Hippocampal formation (tissue), 2 donors: ENCODE measurements around the gene ZNF385B.

ENCODE experiments used
- DNase-seq, 2 donors: peaks; one replicate each; lab custom pipeline; 2025; lab: John Stamatoyannopoulos, UW

The ZNF385B gene

DNA sequence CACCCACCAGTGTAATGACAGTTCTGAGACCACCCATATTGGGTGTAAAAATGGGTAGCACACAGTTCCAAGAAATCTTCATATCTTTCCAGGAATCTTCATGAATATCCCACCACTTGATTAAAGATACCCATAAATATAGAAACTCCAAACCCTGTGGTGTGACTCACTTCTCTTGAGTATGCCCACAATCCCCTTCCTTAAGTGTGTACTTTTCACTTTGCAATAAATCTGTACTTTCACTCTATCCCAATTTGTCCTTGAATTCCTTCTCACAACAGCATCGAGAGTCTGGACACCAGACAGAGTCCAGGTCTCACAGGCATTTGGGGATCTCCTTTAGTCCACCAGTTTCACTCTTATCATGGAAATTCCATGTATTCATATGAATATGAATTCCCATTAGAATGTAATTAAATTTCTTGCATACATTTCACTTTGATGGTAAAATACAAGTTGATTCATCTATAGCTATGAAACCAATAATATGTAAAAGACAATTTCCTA is 309.8 kb downstream of the ZNF385B start:
- DNase-seq, result no peak

DNA sequence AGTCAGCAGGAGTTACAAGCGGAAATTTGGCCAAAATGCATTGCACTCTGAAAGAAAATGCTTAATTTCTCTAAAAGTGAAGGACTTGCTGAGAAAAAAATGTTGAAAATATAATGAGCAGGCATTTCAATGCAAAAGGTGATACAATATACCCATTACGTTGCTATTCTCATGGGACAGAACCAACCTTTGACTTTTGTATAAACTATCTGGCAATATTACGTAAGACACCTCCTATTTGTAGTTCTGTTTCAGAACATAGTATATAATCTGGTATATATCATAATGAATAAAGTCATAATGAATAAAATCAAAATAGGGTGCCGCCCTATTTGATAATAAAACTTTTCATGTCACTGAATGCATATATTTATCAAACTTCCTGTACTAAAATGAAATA is 310.6 kb downstream of the ZNF385B start:
- DNase-seq, result no peak

DNA sequence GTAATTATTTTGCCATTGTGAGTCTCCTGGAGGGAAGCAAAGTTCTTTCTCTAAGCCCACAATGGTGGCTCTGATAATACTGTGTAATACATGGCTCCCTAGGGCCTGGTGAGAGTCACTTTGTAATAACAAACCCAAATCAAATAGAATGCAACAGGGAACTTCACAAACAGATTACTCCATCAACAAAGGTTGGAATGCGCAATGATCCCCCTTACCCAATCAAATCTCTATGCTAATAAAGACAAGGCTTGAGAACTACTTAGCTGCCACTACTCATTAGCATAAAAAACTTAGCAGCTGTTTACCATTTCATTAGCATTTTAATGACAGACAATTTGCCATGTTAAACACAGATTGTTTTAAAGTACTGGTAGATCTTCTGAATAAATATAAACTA is 311.2 kb downstream of the ZNF385B start:
- no peak for DNase-seq

DNA sequence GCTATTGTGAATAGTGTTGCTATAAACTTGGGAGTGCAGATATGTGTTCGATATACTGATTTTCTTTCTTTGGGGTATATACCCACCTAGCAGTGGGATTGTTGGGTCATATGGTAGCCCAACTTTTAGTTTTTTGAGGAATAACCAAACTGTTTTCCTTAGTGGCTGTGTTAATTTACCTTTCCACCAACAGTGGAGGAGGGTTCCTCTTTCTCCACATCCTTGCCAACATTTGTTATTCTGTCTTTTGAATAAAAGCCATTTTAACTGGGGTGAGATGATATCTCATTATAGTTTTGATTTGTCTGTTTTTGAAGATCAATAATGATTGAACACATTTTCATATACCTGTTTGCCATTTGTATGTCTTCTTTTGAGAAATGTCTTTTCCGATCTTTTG is 314.8 kb downstream of the ZNF385B start:
- DNase-seq, result no peak

DNA sequence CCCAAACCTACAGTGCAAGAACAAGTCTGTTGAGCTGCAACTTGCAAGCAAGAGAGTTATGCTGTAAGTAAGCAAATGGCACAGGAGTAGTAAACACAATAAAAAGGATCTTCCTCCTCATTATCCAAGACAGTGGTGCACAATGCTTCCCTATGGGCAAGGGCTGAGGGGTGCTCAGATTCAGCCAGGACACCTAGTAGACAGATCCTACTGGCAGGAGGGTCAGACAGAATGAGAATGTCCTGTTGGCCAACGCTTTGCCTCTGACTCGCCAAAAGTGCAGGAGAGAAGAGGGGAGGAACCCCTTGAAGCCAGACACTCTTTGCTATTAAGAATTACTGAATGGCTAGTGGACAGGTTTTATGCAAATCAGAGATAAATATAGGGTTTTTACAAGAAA is 316.4 kb downstream of the ZNF385B start:
- no peak for DNase-seq

DNA sequence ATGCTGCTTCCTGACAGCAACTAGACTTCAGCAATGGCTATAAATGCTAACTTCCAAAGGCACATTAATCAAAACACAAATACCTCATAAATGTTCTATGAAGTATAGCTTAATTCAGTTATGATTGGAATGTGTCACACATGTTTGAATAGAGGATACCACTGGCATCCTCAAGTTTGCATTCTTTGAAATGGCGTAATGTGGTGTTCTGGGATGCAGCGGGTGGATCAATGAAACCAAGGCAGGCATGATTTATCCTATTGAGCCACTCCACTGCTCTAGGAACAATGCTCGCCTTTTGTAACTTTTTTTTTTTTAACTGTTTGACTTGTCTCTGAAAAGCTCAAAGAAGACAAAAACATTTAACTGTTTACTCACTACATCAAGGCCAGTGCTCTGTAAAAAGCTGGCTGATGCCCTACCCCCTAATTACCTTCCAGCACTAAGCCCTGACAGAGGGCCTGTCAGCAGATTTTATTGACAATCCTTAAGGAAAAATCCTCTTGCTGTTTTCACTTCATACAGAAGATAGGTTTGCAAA is 318.0 kb downstream of the ZNF385B start:
- DNase-seq, result no peak

DNA sequence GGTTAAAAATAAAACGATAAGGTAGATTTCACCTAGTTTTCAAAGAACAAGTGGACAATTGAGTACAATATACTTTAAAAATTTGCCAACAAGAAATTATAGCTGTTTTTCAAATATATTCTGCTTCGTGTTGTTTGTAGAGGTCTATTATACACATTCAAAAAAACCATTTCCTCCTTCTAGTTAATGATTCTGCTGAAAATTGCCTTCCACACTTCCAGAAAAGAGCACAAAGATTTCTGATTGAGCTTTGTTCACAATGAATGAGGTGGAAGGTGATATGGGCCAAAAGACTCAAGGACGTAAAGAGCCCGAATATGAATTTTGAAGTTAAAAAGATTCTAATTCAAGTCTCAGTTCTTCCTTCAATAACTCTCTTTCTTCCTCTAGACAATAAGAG is 319.8 kb downstream of the ZNF385B start:
- no peak for DNase-seq

DNA sequence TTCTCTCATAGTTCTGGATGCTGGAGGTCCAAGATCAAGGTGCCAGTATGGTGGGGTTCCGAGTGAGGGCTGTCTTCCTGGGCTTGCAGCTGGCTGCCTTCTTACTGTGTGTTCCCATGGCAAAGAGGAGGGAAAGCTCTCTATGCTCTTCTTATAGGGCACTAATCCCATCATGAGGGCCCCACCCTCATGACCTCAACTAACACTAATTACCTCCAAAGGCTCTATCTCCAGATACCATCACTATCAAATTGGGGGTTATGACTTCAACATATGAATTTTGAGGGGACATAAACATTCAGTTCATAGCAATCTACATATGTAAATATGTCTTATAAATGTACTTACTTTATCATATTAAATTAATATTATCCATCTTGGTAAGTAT is 322.3 kb downstream of the ZNF385B start:
- no peak for DNase-seq

DNA sequence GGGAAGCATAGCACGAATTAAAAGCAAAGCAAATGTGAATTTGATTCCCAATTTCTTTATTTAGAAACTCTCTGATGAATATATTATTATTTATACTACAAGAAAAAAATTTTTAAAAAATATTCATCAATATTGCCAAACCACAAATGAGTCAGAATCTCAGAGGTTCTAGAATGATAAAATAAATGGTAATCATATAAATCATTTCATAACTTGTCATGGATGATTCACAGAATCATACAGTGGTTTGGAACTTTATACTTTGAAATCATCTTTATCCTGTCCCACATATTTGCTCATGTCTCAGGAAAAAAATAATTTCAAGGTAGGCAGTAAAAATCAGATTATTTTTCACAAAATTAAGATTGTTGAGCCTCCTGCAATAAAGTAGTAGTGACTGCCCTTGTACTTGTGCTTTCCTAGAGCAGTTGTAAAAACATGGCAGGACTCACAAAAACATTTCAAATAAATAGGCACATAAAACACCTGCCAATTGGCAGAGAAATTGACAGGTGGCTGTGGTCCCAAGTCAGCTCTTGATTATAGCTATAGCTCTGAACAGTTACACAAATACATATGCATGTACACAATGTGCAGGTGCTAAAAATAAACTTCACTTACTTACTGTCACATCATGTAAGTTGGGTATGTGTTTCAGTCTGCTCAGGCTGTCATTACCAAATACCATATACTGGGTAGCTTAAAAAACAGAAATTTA is 322.8 kb downstream of the ZNF385B start:
- DNase-seq, result no peak

DNA sequence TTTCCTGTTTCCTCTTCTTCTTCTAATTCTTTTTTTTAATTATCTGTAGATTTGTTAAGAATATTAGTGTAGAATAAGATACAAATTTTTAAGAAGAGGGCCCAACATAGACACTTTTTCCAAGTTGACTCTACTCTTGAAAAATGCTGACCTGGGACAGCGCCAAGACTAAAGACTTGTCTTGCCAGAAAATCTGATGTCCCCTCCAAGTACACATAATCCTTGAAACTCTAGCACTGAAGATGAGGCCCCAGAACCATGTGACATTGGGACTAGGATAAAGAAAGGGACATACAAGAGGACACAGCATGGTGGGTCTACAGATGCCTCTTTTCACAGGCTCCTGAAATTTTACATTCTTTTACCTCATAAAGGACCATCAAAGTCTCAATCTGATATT is 325.2 kb downstream of the ZNF385B start:
- no peak for DNase-seq

DNA sequence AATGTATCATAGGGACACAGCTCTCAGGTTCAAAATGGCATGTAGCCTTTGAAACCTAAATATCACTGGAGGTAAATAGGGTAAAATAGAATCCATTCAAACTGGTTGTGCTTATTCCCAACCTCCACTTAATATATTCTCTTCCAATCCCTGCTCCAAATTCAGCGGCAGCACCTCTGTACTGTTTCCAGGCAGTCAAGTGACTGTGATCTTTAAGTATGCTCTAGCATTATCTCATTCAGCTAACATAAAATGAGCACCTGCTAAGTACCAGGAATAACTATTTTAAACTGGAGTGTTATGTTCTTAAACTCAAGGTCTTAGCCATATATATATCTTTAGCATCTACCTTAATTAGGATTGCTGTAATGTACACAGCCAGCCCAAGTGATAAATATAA is 327.5 kb downstream of the ZNF385B start:
- DNase-seq, result no peak

DNA sequence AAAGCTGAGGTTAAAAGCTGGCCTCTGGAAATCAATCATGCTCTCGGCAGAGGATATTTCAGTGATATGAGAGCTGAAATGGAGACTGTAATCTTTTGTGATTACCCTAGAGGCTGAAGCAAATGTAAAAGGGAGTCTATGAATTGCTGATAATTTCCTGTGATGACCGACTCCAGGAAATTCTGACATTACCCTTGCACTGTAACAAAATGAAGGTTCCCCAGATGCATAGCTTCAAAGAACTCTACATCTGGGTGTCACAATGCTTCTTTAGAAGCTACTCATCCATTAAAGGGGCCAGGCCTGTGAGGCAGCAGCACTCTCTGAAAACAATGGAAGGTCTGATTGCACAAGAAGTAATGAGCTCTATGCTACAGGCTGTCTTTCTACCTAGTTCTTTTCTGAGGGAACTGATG is 328.5 kb downstream of the ZNF385B start:
- no peak for DNase-seq

DNA sequence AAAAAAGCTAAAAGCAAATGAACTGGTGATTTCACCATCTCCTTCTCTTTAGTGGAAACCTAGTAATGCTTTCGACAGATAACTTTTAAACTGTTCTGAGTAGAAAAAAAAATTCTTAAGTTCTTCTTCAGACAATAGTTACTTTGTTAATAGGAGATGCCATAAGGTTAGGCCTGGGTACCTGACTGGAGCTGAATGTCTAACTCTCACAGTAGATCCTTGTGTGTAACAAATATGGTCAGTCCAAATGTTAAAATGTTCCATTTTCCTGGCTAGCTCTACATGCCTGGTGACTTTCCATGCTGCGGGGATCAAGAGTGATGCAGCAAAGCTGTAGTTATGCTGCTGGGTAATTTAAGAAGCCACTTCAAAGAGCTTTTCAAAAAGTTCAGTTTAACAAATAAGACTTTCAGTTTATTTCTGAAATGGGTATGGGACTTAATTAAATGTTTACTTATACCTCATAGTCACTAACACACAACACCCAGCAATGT is 332.8 kb downstream of the ZNF385B start:
- DNase-seq, result no peak

DNA sequence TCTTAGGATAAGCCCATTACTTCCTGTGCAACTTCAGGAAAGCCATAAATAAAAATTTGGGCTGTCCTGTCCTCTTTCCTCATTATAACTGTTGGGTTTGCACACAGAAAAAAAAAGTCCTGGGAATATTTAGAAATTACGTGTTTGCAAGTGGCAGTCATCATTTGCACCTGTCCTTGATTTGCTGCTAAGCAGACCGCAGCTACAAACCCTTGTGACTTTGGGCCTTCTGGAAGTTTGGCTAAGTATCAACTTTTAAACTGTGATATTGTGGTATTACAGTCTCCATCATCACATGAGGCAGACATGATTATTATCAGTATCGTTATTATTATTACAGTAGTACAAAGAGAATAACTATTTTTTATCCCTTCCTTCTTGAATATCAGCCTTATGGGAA is 336.1 kb downstream of the ZNF385B start:
- DNase-seq, result no peak

DNA sequence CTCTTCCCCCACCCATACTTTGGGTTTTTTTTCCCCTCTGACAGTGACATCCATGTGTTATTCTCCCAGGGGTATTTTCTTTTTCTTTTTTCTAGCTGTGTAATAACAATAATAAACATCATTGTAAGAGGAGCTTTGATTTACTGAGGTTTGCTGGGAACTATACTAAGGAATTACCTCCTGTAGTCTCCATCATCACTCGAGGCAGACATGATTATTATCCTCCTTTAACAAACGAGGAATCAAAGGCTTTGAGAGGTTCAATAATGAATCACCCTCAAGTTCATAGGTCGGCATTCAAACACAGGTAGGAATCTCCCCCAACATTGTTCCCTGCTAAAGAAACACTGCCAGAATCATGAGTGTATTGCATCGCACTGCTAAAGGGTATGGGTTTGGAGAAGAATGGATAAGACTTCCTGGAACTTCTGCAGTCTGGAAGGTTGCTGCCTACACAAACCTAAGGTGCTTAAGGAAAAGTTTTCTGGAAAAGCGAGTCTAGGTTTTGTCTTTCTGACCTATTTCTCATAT is 336.5 kb downstream of the ZNF385B start:
- no peak for DNase-seq

DNA sequence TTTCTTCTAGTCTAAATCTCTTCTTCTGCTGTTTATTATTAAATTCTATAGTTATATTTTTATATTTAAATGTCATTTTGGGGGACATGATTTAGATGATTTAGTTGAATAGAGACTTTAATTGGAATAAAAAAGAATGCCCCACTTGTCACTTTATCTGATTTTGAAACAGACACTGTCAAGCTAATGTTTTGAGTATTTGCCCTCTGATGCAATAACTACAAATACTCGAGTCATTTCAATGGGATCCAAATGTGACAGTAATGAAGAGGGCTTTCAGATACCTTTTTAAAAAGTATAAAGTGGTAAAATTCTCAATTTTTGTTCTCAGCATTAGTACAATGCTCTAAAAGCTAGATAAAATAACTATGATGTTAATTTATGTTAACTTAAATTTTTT is 339.5 kb downstream of the ZNF385B start:
- DNase-seq, result no peak

DNA sequence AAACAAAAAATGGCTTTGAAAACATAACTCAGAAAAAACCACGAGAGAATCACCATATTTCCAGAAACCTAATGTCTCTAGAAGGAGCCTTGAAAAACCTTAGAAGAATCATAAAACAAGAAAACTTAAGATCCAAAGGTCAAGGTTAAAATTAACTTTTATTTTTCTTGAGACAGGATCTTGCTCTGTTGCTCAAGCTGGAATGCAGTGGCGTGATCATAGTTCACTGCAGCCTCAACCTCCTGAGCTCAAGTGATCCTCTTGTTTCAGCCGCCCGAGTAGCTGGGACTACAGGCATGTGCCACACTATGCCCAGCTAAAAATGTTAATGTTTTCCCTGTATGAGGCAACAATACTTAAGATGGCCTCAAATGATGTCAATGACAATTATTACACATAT is 342.6 kb downstream of the ZNF385B start:
- no peak for DNase-seq

DNA sequence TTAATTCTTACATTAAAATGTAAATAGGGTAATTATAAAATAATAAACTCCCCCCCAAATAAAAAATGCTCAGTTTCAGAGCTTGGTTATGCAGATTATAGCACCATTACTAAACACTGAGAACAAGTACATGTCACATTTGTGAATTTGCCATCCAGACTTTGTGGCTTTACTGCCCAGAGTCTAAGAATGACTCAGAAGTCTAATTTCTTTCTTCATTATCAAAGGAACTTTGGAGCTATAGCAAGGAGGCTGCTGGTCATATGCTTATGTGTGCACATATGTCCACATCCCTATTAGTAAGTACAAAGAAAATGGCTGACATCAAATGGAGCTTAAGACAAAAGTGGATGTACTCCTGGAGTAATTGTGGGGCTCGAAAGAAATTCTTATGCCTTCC is 348.2 kb downstream of the ZNF385B start:
- DNase-seq, result no peak

DNA sequence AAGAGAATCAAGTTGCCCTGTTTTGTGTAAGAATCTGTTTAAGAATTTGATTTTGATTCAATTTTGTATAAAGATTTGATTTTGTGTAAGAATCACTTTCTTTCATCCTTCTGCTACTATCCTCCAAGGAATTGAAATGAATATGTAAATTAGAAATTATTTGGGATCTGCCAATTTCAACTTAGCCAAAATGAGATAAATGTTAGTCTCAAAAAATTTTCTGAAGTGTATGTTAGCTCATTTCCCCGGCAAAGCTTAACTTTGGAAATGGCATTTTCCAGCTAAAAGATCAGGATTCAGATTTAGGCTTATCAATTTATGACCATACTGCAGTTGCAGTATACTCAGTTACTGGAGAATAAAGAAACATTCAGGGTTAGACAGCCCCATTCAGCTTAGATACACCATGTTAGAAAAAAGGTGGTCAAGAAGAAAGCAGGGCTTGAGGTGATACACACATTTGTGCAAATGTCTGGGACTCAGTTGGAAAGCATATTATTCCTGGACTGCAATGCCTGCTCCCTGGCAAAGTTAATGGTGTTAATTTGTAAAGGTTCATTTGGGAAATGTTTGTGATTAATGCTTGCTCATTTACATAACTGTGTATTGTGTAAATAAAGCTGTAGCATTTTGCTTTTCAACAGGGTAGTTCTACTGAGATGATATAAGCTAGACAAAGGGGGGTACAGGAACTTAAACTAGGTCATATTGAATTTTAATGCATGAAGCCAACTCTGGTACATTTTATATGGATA is 349.0 kb downstream of the ZNF385B start:
- no peak for DNase-seq

DNA sequence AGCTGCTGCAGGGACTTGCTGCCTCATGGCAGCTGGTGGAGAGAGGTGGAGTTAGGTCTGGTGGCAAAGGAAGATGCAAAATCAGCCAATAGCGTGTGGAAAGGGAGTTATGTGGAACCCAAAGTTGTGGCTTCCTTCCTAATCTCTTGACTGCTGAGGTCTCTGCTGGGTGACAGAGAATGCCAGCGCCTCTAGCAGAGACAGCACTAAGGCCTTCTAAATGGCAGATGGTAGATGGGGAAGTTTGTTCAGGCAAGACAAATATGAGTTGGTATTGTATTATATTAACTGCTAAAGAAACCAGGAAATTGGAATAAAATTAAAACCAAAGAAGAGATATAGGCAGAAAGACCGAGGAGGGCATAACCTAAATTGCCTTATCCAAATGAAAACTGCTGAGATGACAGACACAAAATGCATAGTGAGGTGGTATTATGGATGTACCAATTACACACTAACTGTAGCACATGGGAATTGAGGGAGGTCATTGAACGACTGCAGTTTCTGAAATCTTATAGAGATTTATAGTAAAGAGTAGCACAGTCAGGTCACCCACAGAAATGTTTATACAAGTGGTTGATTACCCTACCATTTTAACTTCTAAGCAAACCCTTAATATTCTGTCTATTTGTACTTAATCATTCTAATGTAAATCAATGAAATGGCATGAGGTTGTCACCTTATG is 350.2 kb downstream of the ZNF385B start:
- DNase-seq, result no peak

DNA sequence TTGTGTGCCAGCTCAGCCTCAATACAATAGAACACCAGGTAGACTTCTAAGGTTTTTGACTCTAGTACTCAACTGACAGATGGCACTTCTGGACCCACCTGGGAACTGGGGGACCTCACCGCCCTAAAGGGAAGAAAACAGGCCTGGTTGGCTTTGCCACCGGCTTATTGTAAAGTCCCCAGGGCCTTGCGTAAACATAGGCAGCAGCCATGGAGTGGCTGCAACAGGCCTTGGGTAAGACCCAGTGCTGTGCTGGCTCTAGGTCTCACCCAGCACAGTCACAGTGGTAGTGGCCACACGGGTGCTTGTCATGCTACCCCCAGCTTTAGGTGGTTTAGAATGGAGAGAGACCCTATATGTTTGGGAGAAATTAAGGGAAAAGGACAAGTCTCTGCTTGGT is 366.1 kb downstream of the ZNF385B start:
- no peak for DNase-seq

DNA sequence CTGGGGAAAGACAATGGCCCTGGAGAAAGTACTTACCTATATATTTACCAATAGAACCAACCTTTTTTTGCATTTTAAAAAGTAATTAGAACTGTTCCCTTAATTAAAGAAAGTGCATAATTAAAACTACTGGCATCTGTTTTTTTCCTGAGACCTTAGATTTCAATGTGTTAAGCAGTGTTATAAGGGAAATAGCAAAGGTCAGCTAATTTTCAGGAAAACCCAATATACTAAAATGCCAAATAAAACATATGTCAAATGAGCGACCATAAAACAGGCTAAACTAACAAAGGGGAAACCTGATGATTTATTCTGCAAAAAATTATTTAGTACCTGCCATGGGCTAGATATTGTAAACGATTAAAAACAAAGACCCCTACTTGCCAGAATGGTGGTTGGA is 372.8 kb downstream of the ZNF385B start:
- no peak for DNase-seq
